ENCODE data around the gene MCC.

- TF ChIP-seq CTCF (IDR thresholded peaks at IDR 0.05): no peak
- no peak for TF ChIP-seq POLR2A (IDR thresholded peaks at IDR 0.05)
Measured at GRCh38 chr5:113151641-113152379, 336.4 kb downstream of the MCC start.
